Amygdala (tissue), 56 donors: ENCODE measurements around the gene TPSG1.
"Not testable (repeated sequence)": the region's sequence is repeated elsewhere in the genome, so short reads cannot be mapped to it uniquely, and the experiment has no call there.

Source experiments
- DNase-seq, 56 donors: peaks; one replicate each; lab custom pipeline; 2025; lab: John Stamatoyannopoulos, UW

TPSG1 gene

DNA sequence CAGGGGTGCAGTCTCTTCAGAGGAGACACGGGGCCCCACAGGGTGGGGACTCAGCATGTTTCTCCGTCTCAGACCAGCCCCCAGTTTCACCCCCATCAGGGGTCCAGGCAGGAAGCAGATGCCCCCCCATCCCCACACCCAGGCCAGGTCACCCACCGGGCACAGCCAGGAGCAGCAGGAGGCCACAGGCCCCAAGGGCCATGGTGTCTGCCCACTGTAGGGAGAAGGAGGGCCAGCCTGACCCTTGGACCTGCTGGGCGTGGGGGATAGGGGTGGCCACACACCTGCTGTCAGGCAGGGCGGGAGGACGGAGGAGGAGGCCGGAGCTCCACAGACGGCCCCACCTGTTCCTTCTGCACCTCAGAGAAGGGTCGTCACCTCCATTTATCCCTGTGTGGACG lies at the start of gene TPSG1:
Gene TPSG1, minus strand, starts transcription at position 218 of the 401 bp plus-strand sequence. Its CDS starts 16 bp downstream, at position 202.
- DNase-seq, result no peak

DNA sequence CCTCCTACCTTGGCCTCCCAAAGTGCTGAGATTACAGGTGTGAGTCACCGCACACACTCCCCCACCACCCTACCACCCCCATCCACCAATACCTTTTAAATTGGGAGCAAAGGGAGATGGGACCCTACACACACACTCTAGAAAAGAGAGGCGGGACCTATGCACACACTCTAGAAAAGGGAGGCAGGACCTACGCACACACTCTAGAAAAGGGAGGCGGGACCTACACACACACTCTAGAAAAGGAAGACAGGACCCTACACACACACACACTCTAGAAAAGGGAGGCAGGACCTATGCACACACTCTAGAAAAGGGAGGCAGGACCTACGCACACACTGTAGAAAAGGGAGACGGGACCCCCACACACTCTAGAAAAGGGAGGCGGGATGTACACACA lies 49.7 kb upstream of the TPSG1 start:
- DNase-seq, result no peak

DNA sequence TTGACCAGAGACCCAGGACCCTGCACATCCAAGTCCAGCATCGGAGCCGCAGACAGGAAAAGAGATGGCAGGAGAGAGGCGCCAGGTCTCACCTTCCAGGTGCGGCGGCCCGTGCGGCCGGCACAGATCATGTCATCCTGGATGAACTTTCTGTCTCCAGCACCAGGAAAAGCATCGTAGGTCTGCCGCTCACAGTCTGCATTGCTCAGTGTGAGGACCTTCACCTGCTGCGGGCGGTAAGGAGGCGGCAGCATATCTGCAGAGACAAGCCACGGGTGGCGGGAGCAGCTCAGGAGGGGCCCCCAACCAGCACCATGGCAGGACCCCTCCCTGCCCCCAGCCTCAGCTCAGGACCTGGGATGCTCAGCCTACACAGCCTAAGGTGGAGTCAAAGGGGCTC lies 48.7 kb upstream of the TPSG1 start:
- no peak for DNase-seq

DNA sequence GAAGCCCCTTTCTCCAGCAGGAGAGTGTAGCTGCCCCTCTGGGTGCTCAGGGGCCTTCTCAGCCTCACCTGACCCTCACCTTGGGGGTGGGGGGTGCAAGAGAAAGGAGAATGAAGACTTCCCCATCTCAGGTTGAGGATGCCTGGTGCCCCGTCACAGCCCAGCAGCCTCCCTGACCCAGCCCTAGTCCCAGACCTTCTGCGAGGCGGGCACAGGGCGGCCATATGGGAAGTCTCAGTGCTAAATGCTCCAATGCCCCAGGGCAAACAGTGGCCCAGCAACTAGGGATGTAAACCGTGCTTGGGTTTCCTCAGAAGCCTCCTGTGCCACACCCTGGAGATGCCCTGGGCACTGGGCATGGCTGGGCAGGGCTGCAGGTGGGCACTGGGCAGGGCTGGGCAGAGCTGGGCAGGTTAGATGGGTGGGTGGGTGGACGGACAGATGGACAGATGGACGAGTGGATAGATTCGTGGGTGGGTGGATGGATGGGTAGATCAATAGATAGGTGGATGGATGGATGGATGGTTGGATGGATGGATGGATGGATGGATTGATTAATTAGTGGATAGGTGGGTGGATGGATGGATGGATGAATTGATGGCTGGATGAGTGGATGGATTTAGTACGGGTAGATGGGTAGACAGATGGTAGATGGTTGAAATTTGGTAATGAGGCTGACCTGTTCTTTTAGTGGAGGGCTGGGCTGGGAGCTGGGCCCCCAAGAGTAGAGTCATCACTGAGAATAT lies 47.6 kb upstream of the TPSG1 start:
- no peak for DNase-seq

DNA sequence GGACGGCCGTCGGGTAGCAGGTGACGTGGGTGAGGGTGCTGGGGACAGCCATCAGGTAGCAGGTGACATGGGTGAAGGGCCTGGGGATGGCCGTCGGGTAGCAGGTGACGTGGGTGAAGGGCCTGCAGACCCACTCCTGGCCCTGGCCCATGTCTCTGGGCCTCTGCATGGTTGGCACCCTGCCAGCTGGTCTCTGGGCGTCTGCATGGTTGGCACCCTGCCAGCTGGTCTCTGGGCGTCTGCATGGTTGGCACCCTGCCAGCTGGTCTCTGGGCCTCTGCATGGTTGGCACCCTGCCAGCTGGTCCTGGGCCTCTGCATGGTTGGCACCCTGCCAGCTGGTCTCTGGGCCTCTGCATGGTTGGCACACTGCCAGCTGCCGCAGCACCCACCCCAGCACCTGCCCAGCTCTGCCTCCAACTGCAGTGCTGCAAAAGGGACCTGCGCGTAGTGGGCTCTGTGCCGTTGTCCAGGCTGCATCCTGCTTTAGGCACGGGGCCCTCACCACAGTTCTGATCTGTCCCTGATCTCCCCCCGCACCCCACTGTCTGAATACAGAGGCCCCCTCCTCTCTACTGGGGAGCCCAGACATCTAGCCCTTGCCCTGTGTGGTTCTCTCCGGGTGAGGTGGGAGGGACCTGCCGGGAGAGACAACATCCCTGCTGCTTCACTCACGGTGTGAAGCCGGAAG lies 46.8 kb upstream of the TPSG1 start:
- peak in 22 of 56 donors; percentile 1 to 93 (median 29) for DNase-seq

DNA sequence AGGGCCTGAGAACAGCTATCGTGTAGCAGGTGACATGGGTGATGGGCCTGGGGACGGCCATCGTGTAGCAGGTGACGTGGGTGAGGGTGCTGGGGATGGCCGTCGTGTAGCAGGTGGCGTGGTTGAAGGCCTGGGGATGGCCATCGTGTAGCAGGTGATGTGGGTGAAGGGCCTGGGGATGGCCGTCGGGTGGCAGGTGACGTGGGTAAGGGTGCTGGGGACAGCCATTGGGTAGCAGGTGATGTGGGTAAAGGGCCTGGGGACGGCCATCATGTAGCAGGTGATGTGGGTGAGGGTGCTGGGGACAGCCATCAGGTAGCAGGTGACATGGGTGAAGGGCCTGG lies 46.3 kb upstream of the TPSG1 start:
- DNase-seq, result no peak

DNA sequence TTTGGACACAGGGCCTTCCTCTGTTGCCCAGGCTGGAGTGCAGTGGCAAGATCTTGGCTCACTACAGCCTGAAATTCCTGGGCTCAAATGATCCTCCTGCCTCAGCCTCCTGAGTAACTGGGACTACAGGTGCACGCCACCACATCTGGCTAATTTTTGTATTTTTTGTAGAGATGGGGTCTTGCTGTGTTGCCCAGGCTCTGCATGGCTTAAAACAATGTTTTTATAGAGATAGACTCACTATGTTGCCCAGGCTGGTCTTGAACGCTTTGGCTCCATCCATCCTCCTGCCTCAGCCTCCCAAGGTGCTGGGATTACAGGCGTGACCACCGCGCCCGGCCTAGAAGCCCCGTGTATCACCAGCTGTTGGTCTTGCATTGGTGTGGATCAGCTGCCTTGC lies 44.4 kb upstream of the TPSG1 start:
- not testable (repeated sequence) for DNase-seq

DNA sequence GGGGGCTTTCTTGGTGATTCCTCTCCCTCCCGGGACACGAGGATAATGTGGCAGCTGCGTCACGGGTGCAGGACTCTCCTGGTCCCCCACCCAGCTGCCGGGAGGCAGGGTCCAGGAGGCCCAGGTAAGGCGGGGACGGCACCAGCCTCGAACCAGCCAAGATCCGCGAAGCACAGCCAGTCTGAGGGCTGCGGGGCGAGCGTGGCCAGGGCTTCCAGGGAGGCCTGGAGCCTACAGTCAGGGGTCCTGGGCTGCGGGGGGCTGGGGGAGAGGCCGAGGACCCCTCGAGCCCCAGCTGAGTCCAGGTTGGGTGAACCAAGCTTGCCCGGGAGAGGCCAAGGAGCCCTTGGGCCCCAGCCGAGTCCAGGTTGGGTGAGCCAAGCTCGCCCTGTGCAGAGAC lies 40.8 kb upstream of the TPSG1 start:
- DNase-seq, result no peak

DNA sequence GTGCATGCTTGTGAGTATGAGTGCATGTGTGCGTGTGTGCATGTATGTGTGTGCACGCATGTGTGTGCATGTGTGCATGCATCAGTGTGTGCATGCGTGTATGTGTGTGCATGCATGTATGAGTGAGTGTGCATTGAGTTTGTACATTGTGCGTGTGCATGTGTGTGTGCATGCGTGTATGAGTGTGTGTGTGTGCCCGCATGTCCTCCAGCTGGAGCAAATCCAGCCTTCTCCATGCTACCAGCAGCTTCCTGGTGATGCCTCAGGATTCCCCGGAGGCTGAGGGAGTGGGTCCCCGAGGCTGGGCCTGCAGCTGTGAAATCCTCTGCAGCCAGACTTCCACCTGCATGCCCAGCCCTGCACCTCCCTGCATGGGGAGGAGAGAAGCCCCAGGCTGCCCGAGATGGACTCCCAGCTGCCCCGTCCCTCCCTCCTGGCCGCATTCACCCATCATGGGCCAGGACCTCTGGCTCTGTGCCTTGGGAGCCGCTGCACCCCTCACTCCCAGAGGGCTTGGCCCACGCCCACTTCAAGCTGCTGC lies 40.1 kb upstream of the TPSG1 start:
- DNase-seq, result no peak

DNA sequence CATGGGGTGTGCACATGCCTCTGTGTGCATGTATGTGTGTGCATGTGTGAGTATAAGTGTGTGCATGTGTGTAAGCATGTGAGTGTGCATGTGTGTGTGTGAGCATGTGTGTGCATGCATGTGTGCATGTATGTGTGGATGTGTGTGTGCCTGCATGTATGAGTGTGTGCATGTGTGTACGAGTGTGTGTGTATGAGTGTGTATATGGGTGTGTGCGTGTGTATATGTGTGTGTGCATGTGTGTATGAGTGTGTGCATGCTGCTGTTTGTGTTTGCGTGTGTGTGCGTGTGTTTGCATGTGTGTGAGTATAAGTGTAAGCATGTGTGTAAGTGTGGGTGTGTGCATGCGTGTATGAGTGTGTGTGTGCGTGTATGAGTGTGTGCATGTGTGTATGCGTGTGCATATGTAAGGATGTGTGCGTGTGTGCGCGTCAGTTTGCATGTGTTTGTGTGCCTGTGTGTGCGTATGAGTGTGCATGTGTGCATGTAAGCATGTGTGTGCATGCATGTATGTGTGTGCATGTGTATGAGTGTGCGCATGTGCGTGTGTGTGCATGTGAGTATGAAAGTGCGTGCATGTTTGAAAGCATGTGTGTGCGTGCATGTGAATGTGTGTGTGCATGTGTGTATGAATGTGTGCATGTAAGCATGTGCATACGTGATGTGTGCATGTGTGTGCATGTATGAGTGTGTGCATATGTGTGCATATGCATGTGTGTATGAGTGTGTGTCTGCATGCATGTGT lies 39.4 kb upstream of the TPSG1 start:
- DNase-seq, result no peak

DNA sequence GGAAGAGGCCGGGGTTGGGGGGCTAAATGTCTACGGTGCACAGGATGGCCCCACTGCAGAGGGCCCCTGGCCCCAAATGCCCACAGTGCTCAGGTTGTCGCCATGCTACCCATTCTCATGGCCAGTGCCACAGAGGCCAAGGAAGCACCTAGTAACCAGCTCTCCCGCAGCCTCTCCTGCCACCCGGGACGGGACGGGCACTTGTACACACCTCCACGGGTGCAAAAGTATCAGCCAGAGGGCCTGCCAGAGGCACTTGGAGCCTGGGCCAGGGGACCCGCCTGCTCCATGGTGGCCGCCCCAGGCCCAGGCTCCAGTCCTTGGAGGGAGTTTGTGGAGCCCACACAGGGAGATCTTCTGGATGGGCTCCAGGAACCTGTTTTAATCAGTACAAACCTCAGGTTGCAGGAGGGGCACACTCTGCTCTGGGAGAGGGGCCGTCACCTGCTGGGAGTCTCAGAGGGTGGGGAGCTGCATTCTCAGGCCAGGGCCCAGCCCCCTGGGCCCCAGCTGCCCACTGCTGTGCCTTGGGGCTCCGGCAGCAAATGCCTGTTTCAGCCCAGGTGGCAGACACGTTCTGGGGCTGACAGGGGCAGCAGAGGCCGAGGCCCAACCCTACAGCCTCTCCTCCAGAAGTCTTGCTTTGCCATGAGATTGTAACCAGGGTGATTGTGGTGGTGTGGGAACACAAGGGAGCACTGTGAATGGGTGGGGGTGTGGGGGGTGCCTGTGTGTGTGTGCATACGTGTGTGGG lies 38.7 kb upstream of the TPSG1 start:
- no peak for DNase-seq

DNA sequence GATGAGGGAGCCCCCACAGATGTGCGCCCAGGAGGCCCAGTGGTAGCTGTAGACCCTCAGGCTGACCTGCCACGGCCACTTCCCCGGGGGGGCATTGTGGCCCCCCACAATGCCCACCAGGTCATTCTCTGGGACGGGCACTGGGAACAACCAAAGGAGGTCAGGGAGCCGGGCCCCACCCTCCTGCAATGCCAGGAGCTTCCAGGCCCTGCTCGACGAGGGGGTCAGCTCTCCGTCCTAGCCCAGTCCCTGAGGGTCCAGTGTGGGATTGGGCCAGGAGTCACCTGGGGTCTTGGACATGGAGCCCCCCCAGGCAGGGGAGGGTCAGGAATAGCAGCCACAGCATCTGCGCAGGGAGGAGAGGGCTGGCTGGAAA lies 37.8 kb upstream of the TPSG1 start:
- no peak for DNase-seq

DNA sequence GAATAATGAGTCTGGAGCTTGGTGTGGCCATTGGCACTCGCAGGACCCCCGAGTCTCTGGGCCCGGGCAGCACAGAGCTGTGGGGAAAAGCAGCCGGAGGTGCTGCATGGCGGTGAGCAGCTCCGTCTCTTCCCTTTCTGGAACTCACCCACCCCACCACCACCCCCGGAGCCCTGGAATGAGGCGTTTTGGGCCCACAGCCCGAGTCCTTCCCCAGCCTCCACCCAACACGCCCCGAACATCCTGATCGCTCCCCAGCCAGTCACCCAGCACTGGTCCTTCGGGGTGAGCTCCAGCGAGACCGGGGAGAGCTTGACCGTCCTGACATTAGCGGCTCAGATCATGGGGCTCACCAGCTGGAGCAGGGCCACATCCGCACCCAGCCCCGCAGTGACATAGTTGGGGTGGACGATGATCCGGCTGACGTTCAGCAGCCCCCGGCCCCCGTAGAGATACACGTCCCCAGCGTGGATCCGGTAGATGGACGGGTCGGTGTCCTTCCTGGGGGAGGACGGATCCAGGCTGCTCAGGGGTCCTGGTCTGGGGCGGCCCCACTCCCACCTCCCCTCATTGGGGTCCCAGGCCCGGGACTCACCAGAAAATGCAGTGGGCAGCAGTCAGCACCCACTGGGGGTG lies 37.3 kb upstream of the TPSG1 start:
- DNase-seq, result no peak

DNA sequence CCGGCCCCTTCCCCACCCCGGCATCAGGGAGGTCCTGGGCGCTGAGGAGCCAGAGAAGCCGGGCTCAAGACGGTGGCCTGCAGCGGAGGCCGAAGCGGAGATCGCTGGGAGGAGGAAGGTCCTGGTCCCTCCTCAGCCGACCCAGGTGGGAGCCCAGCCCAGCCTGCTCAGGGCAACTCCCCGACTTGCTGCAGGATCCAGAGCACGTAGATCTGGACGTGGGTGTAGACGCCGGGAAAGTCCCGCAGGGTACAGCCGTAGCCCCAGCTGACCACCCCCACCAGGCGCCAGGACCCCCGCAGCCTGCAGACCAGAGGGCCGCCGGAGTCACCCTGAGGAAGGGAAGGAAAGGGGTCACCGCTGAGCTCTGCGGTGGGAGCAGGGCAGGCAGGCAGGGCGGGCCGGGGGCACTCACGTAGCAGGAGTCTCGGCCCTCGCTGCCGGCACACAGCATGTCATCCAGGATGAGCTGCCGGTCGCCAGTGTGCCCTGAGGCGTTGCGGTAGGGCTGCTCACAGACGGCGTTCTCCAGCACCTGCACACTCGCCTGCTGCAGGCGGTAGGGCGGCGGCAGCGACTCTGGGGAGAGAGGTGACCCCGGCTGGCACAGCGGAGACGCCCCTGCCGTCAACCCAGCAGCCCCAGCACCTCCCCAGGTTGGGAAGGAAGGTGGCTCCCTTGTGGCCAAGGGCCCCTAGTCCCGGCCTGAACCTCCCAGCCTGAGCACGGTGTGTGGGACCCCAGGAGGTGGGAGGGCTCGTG lies 36.2 kb upstream of the TPSG1 start:
- DNase-seq, result no peak

DNA sequence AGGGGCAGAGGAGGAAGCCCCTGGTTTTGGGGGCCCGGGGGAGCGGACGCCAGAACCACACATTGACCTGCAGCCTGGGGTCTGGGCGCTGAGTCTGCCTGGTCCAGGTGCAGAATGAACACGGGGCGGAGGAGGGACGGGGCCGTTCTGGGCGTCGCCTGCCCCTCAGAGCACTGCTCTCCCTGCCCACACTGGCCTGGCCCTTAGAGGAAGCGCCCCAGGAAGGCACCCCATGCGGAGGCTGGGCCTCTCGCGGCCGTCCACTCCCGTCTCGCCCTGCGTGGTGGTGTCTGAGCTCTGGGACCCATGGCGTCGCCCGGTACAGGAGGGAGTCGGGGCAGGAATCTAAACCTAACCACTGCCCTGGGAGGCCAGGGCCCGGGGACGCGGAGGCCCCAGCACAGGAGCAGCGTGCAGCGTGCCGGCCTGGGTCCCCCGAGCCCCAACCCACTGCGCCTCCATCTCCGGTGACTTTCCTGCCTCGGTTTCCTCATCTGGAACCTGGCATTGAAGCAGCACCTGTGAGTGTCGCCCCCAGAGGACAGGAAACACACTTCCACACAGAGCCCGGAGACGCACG lies 35.1 kb upstream of the TPSG1 start:
- DNase-seq, result no peak

DNA sequence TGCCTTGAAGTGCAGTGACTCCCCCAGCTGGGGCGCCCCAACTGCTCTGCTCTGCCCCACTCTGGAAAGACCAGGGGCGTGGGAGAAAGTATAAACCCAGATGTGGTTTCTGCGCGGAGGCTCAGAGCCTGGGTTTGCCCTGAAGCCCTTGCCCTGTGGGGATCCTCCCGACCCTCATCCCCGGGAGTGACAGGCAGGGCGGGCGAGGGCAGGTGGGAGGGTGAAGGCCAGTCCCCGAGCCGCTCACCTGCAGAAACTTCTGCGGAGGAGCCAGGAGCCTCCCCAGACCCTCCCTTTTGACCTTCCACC lies 34.6 kb upstream of the TPSG1 start:
- no peak for DNase-seq

DNA sequence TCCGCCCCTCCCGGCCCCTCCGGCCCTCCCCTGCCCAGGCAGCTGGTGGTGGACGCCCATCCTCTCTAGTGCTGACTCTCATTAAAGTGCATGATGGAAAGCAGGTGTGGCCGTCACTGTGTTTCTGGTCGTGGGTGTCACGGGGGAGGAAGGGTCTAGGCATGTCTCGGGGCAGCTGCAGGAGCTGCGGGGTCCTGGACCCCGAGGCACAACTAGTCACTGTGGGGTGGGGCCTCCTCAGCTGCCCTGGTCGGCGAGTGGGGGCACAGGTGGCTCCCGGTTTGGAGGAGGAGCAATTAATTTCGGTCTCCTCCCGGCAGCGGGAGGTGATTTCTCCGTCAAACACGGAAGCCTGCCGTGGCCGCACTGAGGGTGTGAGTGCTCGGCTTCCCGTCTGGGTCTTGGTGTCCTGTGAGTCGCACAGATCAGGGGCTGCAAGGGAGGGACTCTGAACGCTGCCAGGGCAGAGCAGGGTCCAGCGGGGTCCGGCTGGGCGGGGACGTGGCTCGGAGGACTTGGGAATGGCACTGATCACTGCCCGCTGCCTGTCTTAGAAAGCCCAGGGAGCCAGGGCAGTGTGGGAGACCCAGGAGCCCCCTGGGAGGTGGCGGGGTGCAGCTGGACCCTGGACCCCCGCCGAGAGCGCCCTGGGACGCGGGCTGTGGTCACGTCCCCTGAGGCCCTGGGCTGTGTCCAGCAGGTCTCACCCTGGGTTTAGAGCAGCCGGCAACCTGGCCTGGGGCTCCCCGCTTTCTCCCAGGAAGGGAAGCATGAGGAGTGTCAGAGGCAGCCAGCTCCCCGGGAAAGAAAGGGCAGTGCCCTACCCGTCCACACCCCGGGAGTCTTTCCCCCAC lies 34.1 kb upstream of the TPSG1 start:
- no peak for DNase-seq

DNA sequence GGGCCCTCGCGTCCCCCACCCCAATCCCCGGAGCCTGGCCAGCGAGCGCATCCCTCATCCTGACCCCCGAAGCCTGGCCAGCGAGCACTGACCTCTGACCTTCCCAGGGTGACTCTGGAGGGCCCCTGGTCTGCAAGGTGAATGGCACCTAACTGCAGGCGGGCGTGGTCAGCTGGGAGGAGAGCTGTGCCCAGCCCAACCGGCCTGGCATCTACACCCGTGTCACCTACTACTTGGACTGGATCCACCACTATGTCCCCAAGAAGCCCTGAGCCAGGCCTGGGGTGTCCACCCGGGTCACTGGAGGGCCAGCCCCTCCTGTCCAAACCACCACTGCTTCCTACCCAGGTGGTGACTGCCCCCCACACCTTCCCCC lies 33.1 kb upstream of the TPSG1 start:
- DNase-seq, result no peak
